GM10266 (cell line): ENCODE results near the gene USP47.

ENCODE experiments used
- DNase-seq: peaks from one replicate; pipeline ENCODE4 v3.0.0; 2012; ENCODE audit errors: extremely low spot score
- CTCF ChIP-seq: IDR thresholded peaks from 2 replicates; pipeline ENCODE4 v1.5.1; 2012; ENCODE audit warnings: mild to moderate bottlenecking, low read depth; ENCODE audit not compliant: control insufficient read depth, insufficient read depth; ENCODE audit errors: missing control alignments

The USP47 gene

GRCh38 chr11:12001186-12001585 lies 159.4 kb downstream of the USP47 start:
- no peak for DNase-seq
- no peak for TF ChIP-seq CTCF

GRCh38 chr11:12003336-12003735 lies 161.6 kb downstream of the USP47 start:
- no peak for TF ChIP-seq CTCF
- DNase-seq, result no peak

- TF ChIP-seq CTCF, result no peak
- no peak for DNase-seq
Observed at GRCh38 chr11:12003815-12004214, 162.0 kb downstream of the USP47 start.

GRCh38 chr11:12005061-12005460 lies 163.3 kb downstream of the USP47 start:
- no peak for DNase-seq
- no peak for TF ChIP-seq CTCF

- no peak for DNase-seq
- no peak for TF ChIP-seq CTCF
Observed at GRCh38 chr11:12005476-12005875, 163.7 kb downstream of the USP47 start.

- DNase-seq, result no peak
- no peak for TF ChIP-seq CTCF
Observed at GRCh38 chr11:12006552-12007229, 164.9 kb downstream of the USP47 start.

- TF ChIP-seq CTCF, result no peak
- no peak for DNase-seq
Observed at GRCh38 chr11:12007230-12007593, 165.4 kb downstream of the USP47 start.
